Measurements from ENCODE around the gene ELAVL4. TPM values are rescaled to one million over a fixed set of nuclear protein-coding genes. Genes with fewer than 3 reads are reported as not detected.

The ELAVL4 gene
- total RNA-seq, 1 experiment from 2014 or later: not detected

- no peak for TF ChIP-seq CTCF (IDR thresholded peaks at IDR 0.05 in 2 of 3, conservative IDR thresholded peaks at IDR 0.05 in 1 of 3; ENCODE audit: borderline replicate concordance in 1 of 3, insufficient read depth in 1 of 3, low read depth in 2 of 3, low read length in 2 of 3)
- TF ChIP-seq REST (IDR thresholded peaks at IDR 0.05; ENCODE audit: low read depth): no peak
- TF ChIP-seq ZFX (IDR thresholded peaks at IDR 0.05): no peak
- no peak for TF ChIP-seq SP1 (IDR thresholded peaks at IDR 0.05; ENCODE audit: low read depth)
- no peak for TF ChIP-seq ZBTB33 (IDR thresholded peaks at IDR 0.05; ENCODE audit: extremely low read depth, insufficient replicate concordance, low read length)
- no peak for TF ChIP-seq ELF1 (IDR thresholded peaks at IDR 0.05; ENCODE audit: borderline replicate concordance, low read depth)
- no peak for TF ChIP-seq EZH2phosphoT487 (IDR thresholded peaks at IDR 0.05; ENCODE audit: borderline replicate concordance)
- no peak for TF ChIP-seq EZH2 (IDR thresholded peaks at IDR 0.05)
- no peak for TF ChIP-seq SRF (IDR thresholded peaks at IDR 0.05; ENCODE audit: low read depth)
- TF ChIP-seq ATF3 (IDR thresholded peaks at IDR 0.05): no peak
- no peak for TF ChIP-seq CEBPB (IDR thresholded peaks at IDR 0.05; ENCODE audit: low read depth)
- no peak for TF ChIP-seq EGR1 (IDR thresholded peaks at IDR 0.05; ENCODE audit: low read depth)
- no peak for TF ChIP-seq POLR2A (IDR thresholded peaks at IDR 0.05; ENCODE audit: borderline replicate concordance, extremely low read depth, insufficient read depth, insufficient read length)
- TF ChIP-seq RAD21 (IDR thresholded peaks at IDR 0.05; ENCODE audit: low read depth): no peak
- TF ChIP-seq POLR2AphosphoS5 (IDR thresholded peaks at IDR 0.05; ENCODE audit: low read depth, low read length): no peak
- no TSS peak for BruUV-seq (replicated peaks)
- intact Hi-C loops (cut with micrococcal nuclease): no loop called here
These were observed 67.3 kb downstream of the ELAVL4 start for GRCh38 chr1:50175719-50176639.

More at GRCh38 chr1:50175719-50176639, 67.3 kb downstream of the ELAVL4 start:
- H3K4me2 ChIP-seq (ENCODE audit: low read length): no peak overlapping the region
- H2AFZ ChIP-seq (ENCODE audit: low read depth, low read length, poor library complexity, severe bottlenecking): no peak overlapping the region
- H3K36me3 ChIP-seq (ENCODE audit: control insufficient read depth in 1 of 2, insufficient read depth in 2 of 2, low read length in 2 of 2): no peaks in the 10 kb centered on the region
- ATAC-seq: no peak
- H3K9me2 ChIP-seq (ENCODE audit: insufficient read depth): no peaks in the 10 kb centered on the region
- no peaks in the 10 kb centered on the region for H4K20me1 ChIP-seq (ENCODE audit: insufficient read depth)
- DNase-seq (ENCODE audit: low read depth, low spot score): no peak
- no peaks in the 10 kb centered on the region for H3K9me3 ChIP-seq (ENCODE audit: control insufficient read depth in 1 of 2, insufficient read depth in 1 of 2, low read depth in 1 of 2, low read length in 2 of 2)
- no peak overlapping the region for H3K4me3 ChIP-seq (replicated peaks in 1 of 2; ENCODE audit: low read depth in 1 of 2, low read length in 2 of 2)
- RAD21 ChIA-PET (ENCODE audit: low non-redundant PET in 1 of 2, low total read pairs in 2 of 2, uncharacterized antibody in 2 of 2, unreplicated experiment in 2 of 2): no interaction called here
- CTCF ChIA-PET: no interaction called here
- peaks cover 27% of the 10 kb centered on the region for H3K27me3 ChIP-seq (ENCODE audit: insufficient read depth, low read length)
- no peaks in the 10 kb centered on the region for H3K79me2 ChIP-seq (ENCODE audit: insufficient read depth, low read length)
- POLR2A ChIA-PET: no interaction called here
- no peak overlapping the region for H3K9ac ChIP-seq (ENCODE audit: low read length)
- no peaks in the 10 kb centered on the region for H3K4me1 ChIP-seq (ENCODE audit: control insufficient read depth in 1 of 2, insufficient read depth in 2 of 2, low read length in 2 of 2)
- no peak overlapping the region for H3K27ac ChIP-seq (ENCODE audit: low read depth, low read length)

Measured in HCT116 (cell line).